A549 treated with AZD2906 at 1 μM for 4 hours (cell line): Measurements from ENCODE around the gene ANKIB1. TPM values are rescaled to one million over a fixed set of nuclear protein-coding genes. Genes with fewer than 3 reads are reported as not detected.

ENCODE experiments used
- total RNA-seq: library from RNA; stranded (reverse); fragments of 200-300 nt; extraction: Qiagen RNA extraction; gene quantifications from 5 replicates; pipeline ENCODE4 v1.2.3, GENCODE V29; 2022

ANKIB1 gene, protein sequence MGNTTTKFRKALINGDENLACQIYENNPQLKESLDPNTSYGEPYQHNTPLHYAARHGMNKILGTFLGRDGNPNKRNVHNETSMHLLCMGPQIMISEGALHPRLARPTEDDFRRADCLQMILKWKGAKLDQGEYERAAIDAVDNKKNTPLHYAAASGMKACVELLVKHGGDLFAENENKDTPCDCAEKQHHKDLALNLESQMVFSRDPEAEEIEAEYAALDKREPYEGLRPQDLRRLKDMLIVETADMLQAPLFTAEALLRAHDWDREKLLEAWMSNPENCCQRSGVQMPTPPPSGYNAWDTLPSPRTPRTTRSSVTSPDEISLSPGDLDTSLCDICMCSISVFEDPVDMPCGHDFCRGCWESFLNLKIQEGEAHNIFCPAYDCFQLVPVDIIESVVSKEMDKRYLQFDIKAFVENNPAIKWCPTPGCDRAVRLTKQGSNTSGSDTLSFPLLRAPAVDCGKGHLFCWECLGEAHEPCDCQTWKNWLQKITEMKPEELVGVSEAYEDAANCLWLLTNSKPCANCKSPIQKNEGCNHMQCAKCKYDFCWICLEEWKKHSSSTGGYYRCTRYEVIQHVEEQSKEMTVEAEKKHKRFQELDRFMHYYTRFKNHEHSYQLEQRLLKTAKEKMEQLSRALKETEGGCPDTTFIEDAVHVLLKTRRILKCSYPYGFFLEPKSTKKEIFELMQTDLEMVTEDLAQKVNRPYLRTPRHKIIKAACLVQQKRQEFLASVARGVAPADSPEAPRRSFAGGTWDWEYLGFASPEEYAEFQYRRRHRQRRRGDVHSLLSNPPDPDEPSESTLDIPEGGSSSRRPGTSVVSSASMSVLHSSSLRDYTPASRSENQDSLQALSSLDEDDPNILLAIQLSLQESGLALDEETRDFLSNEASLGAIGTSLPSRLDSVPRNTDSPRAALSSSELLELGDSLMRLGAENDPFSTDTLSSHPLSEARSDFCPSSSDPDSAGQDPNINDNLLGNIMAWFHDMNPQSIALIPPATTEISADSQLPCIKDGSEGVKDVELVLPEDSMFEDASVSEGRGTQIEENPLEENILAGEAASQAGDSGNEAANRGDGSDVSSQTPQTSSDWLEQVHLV
- 15.7 to 20.8 TPM (median 18.3 TPM) in 5 replicates for total RNA-seq

DNA sequence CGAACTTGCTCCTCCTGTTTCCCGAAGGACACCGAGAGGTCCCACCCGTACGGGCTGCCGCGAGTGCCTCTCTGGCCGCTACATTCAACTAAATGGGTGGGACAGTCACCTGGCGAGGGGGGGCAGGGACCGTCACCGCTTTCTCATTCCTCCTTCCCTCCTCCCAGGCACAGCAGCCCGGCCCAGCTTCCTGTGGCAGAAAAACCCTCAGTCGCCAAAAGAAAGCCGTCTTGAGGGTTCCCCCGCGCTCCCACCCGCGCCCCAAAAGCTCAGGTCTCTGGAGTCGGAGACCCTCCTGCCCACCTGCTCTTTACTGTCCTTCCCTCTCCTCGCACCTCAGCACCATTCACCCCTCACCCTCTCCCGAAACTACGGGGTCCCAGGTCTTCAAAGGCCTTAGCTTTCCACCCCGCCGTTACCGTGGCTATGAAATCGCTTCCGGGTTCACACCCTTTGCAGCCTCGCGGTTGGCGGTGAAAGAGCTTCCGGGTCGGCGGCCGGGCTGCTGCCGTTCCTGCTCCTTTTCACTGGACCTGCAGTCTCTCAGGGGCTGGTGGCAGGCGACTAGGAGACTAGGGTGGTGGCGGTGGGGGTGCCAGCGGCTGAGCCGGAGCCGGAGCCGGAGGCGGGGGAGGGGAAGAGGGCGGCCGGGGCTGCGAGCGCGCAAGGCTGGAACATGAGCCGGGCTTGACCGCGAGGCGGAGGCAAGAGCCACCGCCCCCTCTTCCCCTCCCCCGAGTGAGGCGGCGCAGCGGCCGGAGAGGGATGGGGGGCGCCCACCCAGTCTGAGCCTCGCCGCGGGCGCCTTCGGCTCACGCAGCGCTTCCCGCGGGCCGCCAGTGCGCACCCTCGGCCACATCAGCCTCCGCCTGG is at the start of gene ANKIB1, which contains the start of gene KRIT1:
Gene ANKIB1, plus strand, starts transcription at position 488 of the 873 bp plus-strand sequence. CDS start 49,005 bp downstream, outside the sequence.
Gene KRIT1, minus strand, starts transcription at position 428 of the 873 bp plus-strand sequence. CDS start 3,779 bp downstream, outside the sequence.

DNA sequence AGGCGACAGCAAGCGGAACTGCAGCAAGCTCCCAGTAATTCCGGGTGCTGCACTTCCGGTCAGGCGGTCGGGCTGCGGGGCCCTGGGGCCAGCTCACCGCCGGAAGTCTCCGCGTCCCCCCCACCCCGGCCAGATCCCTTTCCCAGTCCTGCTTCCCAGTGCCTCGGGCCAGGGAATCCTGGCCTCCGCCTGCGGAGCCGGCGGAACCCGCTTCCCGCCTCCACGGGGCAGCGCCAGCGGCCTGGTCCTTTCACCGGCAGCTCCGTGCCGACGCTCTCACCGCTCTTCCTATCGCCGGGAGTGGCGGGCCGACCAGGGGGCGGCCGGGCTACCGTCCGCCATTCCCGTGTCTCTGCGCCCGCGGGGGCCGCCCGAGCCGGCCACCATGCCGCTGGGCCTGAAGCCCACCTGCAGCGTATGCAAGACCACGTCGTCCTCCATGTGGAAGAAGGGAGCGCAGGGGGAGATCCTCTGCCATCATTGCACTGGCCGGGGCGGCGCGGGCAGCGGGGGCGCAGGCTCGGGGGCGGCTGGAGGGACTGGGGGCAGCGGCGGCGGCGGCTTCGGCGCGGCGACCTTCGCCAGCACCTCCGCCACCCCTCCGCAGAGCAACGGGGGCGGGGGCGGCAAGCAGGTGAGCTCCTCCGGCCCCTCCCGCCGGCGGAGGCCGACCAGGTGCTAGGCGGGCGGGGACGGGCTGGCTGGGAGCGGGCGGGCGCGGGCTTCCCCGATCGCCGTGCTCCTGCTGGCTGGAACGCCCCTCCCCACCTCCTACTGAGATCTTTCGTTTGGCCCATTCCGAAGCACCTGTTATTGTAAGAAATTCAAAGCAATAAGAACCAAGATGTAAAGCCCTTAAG is 201.8 kb downstream of the ANKIB1 start, which contains the start of gene GATAD1:
Gene GATAD1, plus strand, starts transcription at position 138 of the 860 bp plus-strand sequence. Its CDS starts 248 bp downstream, at position 386.

Other genes with a start within 250 kb of the ANKIB1 start
- 39.4 to 56.7 TPM (median 39.9 TPM) in 5 replicates for gene CYP51A1, start 111.5 kb upstream of the ANKIB1 start, total RNA-seq
- not detected in 5 replicates for gene LRRD1, start 66.8 kb upstream of the ANKIB1 start, total RNA-seq
- gene KRIT1, start 60 bp upstream of the ANKIB1 start, total RNA-seq = 20.6 to 29.0 TPM (median 22.7 TPM) in 5 replicates
- gene GATAD1, start 201.5 kb downstream of the ANKIB1 start, total RNA-seq = 16.4 to 18.2 TPM (median 17.1 TPM) in 5 replicates
- gene ERVW-1, start 232.0 kb downstream of the ANKIB1 start, total RNA-seq = 0.07 TPM in 1 of 5 replicates, not detected in the others